Cardiac muscle cell (in vitro differentiated cells and primary cell): ENCODE measurements around the gene CCAR1. TPM values are rescaled to one million over a fixed set of nuclear protein-coding genes. Genes with fewer than 3 reads are reported as not detected.
A peak's percentile ranks its signal among the peaks of the same experiment; 100 is the strongest.
"Not testable (repeated sequence)": the region's sequence is repeated elsewhere in the genome, so short reads cannot be mapped to it uniquely, and the experiment has no call there.

Experiments used
- DNase-seq, 2 donors: peaks; one replicate each; pipeline versions ENCODE4 v3.0.0 to v3.0.0-alpha.2; 2010 to 2017; ENCODE audit warnings: low read depth in 1 of 2, low spot score in 1 of 2
- H3K27ac ChIP-seq: fragments of 200-600 bp; sonication (generic); 2 replicates; pipeline ENCODE4 v1.5.1; 2016
- H3K27me3 ChIP-seq: fragments of 200-600 bp; sonication (generic); 2 replicates; pipeline ENCODE4 v1.6.0; 2016; ENCODE audit warnings: control low read depth
- H3K36me3 ChIP-seq: fragments of 200-600 bp; sonication (generic); 2 replicates; pipeline ENCODE4 v1.5.1; 2016; ENCODE audit warnings: control low read depth
- H3K4me1 ChIP-seq: fragments of 200-600 bp; sonication (generic); 2 replicates; pipeline ENCODE4 v1.8.1; 2017; ENCODE audit warnings: low read depth, mild to moderate bottlenecking, mixed run types
- H3K4me3 ChIP-seq: fragments of 200-600 bp; sonication (generic); 2 replicates; pipeline ENCODE4 v1.5.1; 2016; ENCODE audit warnings: mild to moderate bottlenecking
- H3K9me3 ChIP-seq: fragments of 200-600 bp; sonication (generic); 2 replicates; pipeline ENCODE4 v1.5.1; 2017; ENCODE audit warnings: low read depth, mild to moderate bottlenecking, control low read depth
- polyA plus RNA-seq: library from polyadenylated mRNA; unstranded; fragments of >200 nt; fragmentation: Nextera tagmentation; extraction: Ambion mirVana; gene quantifications from 2 replicates; pipeline ENCODE4 v1.2.1, GENCODE V29; 2016
- total RNA-seq: library from RNA; depleted of rRNA; stranded (reverse); fragments of >200 nt; gene quantifications from 2 replicates; pipeline ENCODE4 v1.2.3, GENCODE V29; 2016
- TF ChIP-seq, protein P1 (sequence below): IDR thresholded peaks from 2 replicates; pipeline ENCODE4 v1.5.1; 2012; ENCODE audit warnings: low read depth, mild to moderate bottlenecking, low read length

The CCAR1 gene
- total and polyA plus RNA-seq, 2 experiments from 2014 or later: 63.8 to 85.7 TPM

DNA sequence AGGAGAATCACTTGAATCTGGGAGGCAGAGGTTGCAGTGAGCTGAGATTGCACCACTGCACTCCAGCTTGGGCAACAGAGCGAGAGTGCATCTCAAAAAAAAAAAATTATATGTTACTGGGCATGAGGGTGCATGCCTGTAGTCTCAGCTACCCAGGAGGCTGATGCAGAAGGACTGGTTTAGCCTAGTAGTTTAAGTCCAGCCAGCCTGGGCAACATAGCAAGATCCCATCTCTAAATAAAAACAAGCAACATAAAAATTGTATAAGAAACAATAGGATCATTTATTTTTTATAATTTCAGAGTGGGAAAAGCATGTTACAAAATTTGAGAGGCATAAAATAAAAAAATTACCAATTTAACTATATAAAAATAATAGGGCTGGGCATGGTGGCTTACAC is 15.5 kb upstream of the CCAR1 start:
- Histone ChIP-seq H3K27me3 (no peaks in the 10 kb centered on the region), H3K4me3 (no peak overlapping the region), H3K27ac (no peak overlapping the region), H3K4me1 (no peaks in the 10 kb centered on the region), H3K9me3 (no peaks in the 10 kb centered on the region), H3K36me3 (no peaks in the 10 kb centered on the region)
- TF ChIP-seq, protein P1, sequence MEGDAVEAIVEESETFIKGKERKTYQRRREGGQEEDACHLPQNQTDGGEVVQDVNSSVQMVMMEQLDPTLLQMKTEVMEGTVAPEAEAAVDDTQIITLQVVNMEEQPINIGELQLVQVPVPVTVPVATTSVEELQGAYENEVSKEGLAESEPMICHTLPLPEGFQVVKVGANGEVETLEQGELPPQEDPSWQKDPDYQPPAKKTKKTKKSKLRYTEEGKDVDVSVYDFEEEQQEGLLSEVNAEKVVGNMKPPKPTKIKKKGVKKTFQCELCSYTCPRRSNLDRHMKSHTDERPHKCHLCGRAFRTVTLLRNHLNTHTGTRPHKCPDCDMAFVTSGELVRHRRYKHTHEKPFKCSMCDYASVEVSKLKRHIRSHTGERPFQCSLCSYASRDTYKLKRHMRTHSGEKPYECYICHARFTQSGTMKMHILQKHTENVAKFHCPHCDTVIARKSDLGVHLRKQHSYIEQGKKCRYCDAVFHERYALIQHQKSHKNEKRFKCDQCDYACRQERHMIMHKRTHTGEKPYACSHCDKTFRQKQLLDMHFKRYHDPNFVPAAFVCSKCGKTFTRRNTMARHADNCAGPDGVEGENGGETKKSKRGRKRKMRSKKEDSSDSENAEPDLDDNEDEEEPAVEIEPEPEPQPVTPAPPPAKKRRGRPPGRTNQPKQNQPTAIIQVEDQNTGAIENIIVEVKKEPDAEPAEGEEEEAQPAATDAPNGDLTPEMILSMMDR: no peak
- no peak for DNase-seq

DNA sequence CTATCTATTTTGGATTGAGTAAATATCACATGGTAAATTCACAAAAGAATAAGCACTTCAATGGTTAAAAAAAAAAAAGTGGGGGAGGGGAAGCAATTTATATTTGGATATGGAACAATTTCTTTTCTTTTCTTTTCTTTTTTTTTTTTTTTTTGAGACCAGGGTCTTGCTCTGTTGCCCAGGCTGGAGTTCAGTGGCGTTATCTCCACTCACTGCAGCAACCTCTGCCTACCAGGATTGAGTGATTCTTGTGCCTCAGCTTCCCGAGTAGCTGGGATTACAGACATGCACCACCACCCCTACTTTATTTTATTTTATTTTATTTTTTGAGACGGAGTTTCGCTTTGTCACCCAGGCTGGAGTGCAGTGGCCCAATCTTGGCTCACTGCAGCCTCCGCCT is 12.1 kb upstream of the CCAR1 start:
- not testable (repeated sequence) for H3K4me3 ChIP-seq, H3K36me3 ChIP-seq, H3K9me3 ChIP-seq, H3K27me3 ChIP-seq, DNase-seq, H3K27ac ChIP-seq, H3K4me1 ChIP-seq

DNA sequence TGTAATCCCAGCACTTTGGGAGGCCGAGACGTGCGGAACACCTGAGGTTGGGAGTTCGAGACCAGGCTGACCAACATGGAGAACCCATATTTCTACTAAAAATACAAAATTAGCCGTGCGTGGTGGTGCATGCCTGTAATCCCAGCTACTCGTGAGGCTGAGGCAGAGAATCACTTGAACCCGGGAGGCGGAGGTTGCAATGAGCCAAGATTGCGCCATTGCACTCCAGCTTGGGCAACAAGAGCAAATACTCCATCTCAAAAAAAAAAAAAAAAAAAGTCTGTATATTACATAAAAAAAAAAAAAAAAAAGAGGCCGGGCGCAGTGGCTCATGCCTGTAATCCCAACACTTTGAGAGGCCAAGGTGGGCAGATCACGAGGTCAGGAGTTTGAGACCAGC is 8.0 kb upstream of the CCAR1 start:
- DNase-seq, H3K4me3 ChIP-seq, H3K27ac ChIP-seq, H3K36me3 ChIP-seq, H3K27me3 ChIP-seq, H3K9me3 ChIP-seq, H3K4me1 ChIP-seq: not testable (repeated sequence)

DNA sequence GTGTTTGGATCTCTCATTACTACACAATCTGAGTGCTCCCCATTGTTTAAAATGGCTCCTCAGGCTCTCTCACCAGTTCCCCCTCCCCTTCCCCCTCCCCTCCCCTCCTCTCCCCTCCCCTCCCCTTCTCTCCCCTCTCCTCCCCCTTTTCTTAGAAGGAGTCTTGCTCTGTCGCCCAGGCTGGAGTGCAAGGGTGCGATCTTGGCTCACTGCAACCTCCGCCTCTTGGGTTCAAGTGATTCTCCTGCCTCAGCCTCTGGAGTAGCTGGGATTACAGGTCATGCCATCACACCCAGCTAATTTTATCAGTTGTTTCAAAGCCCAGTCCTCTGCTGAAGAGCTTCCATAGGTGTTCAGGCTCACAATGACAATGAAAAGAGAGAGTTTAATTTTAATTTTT is 3.6 kb upstream of the CCAR1 start:
- no peak overlapping the region for H3K4me3 ChIP-seq
- DNase-seq: no peak
- H3K9me3 ChIP-seq: no peaks in the 10 kb centered on the region
- no peaks in the 10 kb centered on the region for H3K27me3 ChIP-seq
- H3K4me1 ChIP-seq: peaks cover 5% of the 10 kb centered on the region
- H3K36me3 ChIP-seq: no peaks in the 10 kb centered on the region
- H3K27ac ChIP-seq: no peak overlapping the region
- TF ChIP-seq, protein P1: no peak

DNA sequence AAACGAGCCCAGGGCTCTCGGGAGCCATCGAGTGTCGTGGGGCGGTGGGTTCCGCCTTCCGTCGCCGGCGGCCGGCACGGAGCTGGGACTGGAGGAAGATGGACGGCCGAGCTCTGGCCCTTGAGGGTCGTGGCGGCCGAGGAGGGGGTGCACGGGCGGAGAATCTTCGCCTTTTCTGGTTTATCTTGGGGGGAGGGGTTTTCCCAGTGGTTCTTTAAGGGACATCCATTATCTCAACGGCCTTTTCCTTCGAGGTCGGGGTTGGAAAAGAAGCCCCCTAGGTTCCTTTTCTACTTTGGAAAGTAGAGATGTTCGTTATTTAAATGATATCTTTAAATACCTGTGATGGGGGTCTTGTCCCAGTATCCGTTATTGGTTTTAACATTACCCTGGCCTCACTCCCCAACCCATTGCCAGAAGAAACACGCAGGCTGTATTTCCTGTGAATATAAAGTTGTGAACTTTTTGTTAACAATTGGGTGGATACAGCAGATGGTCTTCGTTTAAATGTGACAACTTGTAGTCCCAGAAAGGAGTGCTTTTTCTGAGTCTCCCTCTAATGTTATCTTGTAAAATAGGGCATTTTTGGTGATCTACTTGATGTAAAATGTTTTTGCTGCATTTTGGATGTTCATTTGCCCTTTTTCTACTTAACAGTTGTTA is 765 bp downstream of the CCAR1 start:
- Histone ChIP-seq H3K4me3 (peak overlapping the region; percentile 71), H3K9me3 (no peaks in the 10 kb centered on the region), H3K27ac (peak overlapping the region; percentile 99), H3K4me1 (peaks cover 6% of the 10 kb centered on the region), H3K27me3 (no peaks in the 10 kb centered on the region), H3K36me3 (peaks cover 9% of the 10 kb centered on the region)
- DNase-seq: peak; percentile 4 to 22
- TF ChIP-seq, protein P1: no peak

DNA sequence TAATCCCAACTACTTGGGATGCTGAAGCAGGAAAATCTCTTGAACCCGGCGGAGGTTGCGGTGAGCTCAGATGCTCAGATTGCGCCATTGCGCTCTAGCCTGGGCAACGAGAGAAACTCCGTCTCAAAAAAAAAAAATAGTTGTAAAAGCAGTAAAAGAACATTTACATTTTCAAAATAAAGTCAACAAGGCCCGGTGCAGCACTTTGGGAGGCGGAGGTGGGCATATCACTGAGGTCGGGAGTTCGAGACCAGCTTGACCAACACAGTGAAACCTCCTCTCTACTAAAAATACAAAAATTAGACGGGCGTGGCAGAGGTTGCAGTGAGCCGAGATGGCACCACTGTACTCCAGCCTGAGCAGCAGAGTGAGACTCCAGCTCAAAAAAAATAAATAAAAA is 4.0 kb downstream of the CCAR1 start:
- Histone ChIP-seq H3K27me3 (no peaks in the 10 kb centered on the region), H3K4me3 (no peak overlapping the region), H3K9me3 (no peaks in the 10 kb centered on the region), H3K36me3 (peaks cover 32% of the 10 kb centered on the region), H3K27ac (no peak overlapping the region), H3K4me1 (peaks cover 6% of the 10 kb centered on the region)
- TF ChIP-seq, protein P1: no peak
- no peak for DNase-seq
